ENCODE results near the gene TLR10.

DNA sequence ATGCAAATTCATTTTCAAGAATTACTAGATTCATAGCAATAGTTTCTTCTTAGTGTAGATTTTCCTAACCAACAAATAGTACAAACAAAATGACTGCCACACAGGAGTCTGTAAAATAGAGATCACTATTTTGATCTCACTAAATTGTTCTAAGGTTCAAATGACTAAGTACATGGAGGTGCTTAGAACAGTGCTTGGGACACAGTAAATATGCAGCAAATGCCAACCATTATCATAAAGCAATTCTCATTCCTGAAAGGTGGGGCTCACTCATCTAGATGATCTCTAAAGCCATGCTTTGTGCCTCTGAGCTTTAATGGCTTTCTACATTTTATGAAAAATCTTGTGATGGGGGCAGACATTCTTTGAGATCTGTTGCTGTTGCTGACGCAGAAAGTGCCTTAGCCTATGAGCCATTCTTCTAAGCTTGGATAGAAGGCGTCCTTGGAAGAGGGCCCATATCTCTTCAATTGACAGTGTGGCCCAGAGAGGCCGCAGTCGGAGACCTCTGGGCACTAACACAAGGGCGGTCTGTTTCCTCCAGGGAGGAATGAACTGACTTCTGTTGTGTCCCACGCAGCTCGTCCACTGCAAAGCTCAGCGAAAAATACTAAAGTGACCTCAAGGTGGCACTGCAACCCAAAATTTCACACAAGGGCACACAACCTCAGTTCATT lies 23.5 kb downstream of the TLR10 start:
- TF ChIP-seq EZH2 (IDR thresholded peaks at IDR 0.05; ENCODE audit: borderline replicate concordance, low read depth, low read length, severe bottlenecking) (no peak), POLR2AphosphoS5 (IDR thresholded peaks at IDR 0.05; ENCODE audit: insufficient read depth, low read depth, low read length) (no peak), POLR2A (IDR thresholded peaks at IDR 0.05; ENCODE audit: low read depth, low read length) (no peak), FOS (IDR thresholded peaks at IDR 0.05; ENCODE audit: borderline replicate concordance, insufficient read depth, low read length) (no peak), MYC (IDR thresholded peaks at IDR 0.05; ENCODE audit: low read depth, low read length) (no peak), JUN (IDR thresholded peaks at IDR 0.05; ENCODE audit: borderline replicate concordance, insufficient read depth, insufficient read length, low read depth) (no peak)
- TF ChIP-seq, protein P1, sequence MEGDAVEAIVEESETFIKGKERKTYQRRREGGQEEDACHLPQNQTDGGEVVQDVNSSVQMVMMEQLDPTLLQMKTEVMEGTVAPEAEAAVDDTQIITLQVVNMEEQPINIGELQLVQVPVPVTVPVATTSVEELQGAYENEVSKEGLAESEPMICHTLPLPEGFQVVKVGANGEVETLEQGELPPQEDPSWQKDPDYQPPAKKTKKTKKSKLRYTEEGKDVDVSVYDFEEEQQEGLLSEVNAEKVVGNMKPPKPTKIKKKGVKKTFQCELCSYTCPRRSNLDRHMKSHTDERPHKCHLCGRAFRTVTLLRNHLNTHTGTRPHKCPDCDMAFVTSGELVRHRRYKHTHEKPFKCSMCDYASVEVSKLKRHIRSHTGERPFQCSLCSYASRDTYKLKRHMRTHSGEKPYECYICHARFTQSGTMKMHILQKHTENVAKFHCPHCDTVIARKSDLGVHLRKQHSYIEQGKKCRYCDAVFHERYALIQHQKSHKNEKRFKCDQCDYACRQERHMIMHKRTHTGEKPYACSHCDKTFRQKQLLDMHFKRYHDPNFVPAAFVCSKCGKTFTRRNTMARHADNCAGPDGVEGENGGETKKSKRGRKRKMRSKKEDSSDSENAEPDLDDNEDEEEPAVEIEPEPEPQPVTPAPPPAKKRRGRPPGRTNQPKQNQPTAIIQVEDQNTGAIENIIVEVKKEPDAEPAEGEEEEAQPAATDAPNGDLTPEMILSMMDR (IDR thresholded peaks at IDR 0.05; ENCODE audit: extremely low read depth in 1 of 2, insufficient read depth in 1 of 2, low read depth in 1 of 2, low read length in 2 of 2): peak; percentile 47 to 64
- TF ChIP-seq, protein P2, sequence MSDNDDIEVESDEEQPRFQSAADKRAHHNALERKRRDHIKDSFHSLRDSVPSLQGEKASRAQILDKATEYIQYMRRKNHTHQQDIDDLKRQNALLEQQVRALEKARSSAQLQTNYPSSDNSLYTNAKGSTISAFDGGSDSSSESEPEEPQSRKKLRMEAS (IDR thresholded peaks at IDR 0.05; ENCODE audit: insufficient read depth, insufficient read length): no peak

Data from endothelial cell of umbilical vein (primary cell).